Suprapubic skin (tissue), 4 donors: ENCODE measurements around the gene LHX3. TPM values are rescaled to one million over a fixed set of nuclear protein-coding genes. Genes with fewer than 3 reads are reported as not detected.

Experiments
- DNase-seq, 2 donors: peaks; one replicate each; pipeline ENCODE4 v3.0.0-alpha.2; 2019; ENCODE audit warnings: low spot score in 2 of 2
- H3K27ac ChIP-seq: fragments of 200-600 bp; sonication (generic); one replicate; pipeline ENCODE4 v1.5.1; 2019
- H3K27me3 ChIP-seq: fragments of 200-600 bp; sonication (generic); one replicate; pipeline ENCODE4 v1.5.1; 2019
- H3K36me3 ChIP-seq: fragments of 200-600 bp; sonication (generic); one replicate; pipeline ENCODE4 v1.5.1; 2019
- H3K4me1 ChIP-seq: fragments of 200-600 bp; sonication (generic); one replicate; pipeline ENCODE4 v1.5.1; 2019
- H3K4me3 ChIP-seq: fragments of 200-600 bp; sonication (generic); one replicate; pipeline ENCODE4 v1.5.1; 2019; ENCODE audit warnings: mild to moderate bottlenecking
- H3K9me3 ChIP-seq: fragments of 200-600 bp; sonication (generic); one replicate; pipeline ENCODE4 v1.5.1; 2019
- EP300 ChIP-seq: sonication (generic); formaldehyde crosslinking; IDR thresholded peaks from one replicate; pipeline ENCODE4 v1.6.1; 2017; ENCODE audit warnings: antibody characterized with exemption
- POLR2A ChIP-seq, 2 donors: fragments of 450-650 bp; IDR thresholded peaks; one replicate each; pipeline ENCODE4 v1.6.1; 2017; ENCODE audit warnings: antibody characterized with exemption in 2 of 2, mild to moderate bottlenecking in 2 of 2, moderate library complexity in 2 of 2
- POLR2AphosphoS5 ChIP-seq, 3 donors: sonication (generic); formaldehyde crosslinking; IDR thresholded peaks; one replicate each; pipeline ENCODE4 v1.6.1; 2017; ENCODE audit warnings: antibody characterized with exemption in 3 of 3
- WGBS: methylation state at CpG from one replicate; pipeline ENCODE4 v1.1.5; 2018; 5-methylcytosine and 5-hydroxymethylcytosine counted together
- total RNA-seq, 4 donors: library from RNA; depleted of rRNA; stranded (reverse); fragments of >200 nt; gene quantifications; one replicate each; pipeline ENCODE4 v1.1.0, GENCODE V29; 2016
- TF ChIP-seq, protein P1 (sequence below), 2 donors: fragments of 200-600 bp in 1 of 2; fragments of 450-650 bp in 1 of 2; sonication (generic) in 1 of 2; IDR thresholded peaks; one replicate each; pipeline ENCODE4 v1.5.1; 2016 to 2019; ENCODE audit warnings: antibody characterized with exemption in 2 of 2, mild to moderate bottlenecking in 1 of 2, moderate library complexity in 1 of 2

Gene LHX3
- total RNA-seq, 4 donors from 2014 or later = 0.26 TPM; not detected in 2

- DNase-seq = no peak
- no peak overlapping the region for H3K4me3 ChIP-seq
- no peak for TF ChIP-seq POLR2A (IDR thresholded peaks at IDR 0.05)
- TF ChIP-seq POLR2AphosphoS5 (IDR thresholded peaks at IDR 0.05) = no peak
- no peak for TF ChIP-seq EP300
- TF ChIP-seq, protein P1, sequence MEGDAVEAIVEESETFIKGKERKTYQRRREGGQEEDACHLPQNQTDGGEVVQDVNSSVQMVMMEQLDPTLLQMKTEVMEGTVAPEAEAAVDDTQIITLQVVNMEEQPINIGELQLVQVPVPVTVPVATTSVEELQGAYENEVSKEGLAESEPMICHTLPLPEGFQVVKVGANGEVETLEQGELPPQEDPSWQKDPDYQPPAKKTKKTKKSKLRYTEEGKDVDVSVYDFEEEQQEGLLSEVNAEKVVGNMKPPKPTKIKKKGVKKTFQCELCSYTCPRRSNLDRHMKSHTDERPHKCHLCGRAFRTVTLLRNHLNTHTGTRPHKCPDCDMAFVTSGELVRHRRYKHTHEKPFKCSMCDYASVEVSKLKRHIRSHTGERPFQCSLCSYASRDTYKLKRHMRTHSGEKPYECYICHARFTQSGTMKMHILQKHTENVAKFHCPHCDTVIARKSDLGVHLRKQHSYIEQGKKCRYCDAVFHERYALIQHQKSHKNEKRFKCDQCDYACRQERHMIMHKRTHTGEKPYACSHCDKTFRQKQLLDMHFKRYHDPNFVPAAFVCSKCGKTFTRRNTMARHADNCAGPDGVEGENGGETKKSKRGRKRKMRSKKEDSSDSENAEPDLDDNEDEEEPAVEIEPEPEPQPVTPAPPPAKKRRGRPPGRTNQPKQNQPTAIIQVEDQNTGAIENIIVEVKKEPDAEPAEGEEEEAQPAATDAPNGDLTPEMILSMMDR (IDR thresholded peaks at IDR 0.05) = no peak
- H3K36me3 ChIP-seq = peaks cover 16% of the 10 kb centered on the region
- peaks cover 21% of the 10 kb centered on the region for H3K4me1 ChIP-seq
- H3K27ac ChIP-seq = no peak overlapping the region
- no peaks in the 10 kb centered on the region for H3K27me3 ChIP-seq
- WGBS = 61% methylated on average over 18 of the region's 18 CpGs
- no peaks in the 10 kb centered on the region for H3K9me3 ChIP-seq
These were observed 23.4 kb upstream of the LHX3 start for GRCh38 chr9:136228107-136228875.

- TF ChIP-seq EP300 (no peak), POLR2A (IDR thresholded peaks at IDR 0.05) (no peak), POLR2AphosphoS5 (IDR thresholded peaks at IDR 0.05) (no peak)
- TF ChIP-seq, protein P1 (IDR thresholded peaks at IDR 0.05) = no peak
- DNase-seq = no peak
- peaks cover 27% of the 10 kb centered on the region for H3K36me3 ChIP-seq
- no peak overlapping the region for H3K4me3 ChIP-seq
- H3K4me1 ChIP-seq = peaks cover 21% of the 10 kb centered on the region
- H3K27me3 ChIP-seq = no peaks in the 10 kb centered on the region
- no peak overlapping the region for H3K27ac ChIP-seq
- 80% methylated on average over 28 of the region's 30 CpGs for WGBS
- H3K9me3 ChIP-seq = no peaks in the 10 kb centered on the region
These were observed 21.9 kb upstream of the LHX3 start for GRCh38 chr9:136226680-136227407.

- WGBS = 63% methylated on average over 19 of the region's 30 CpGs
- Histone ChIP-seq H3K36me3 (peaks cover 36% of the 10 kb centered on the region), H3K9me3 (no peaks in the 10 kb centered on the region), H3K27ac (peak overlapping the region; percentile 40), H3K4me1 (peaks cover 21% of the 10 kb centered on the region), H3K27me3 (no peaks in the 10 kb centered on the region), H3K4me3 (no peak overlapping the region)
- TF ChIP-seq, protein P1 (IDR thresholded peaks at IDR 0.05) = peak; percentile 73 to 90
- no peak for TF ChIP-seq POLR2A (IDR thresholded peaks at IDR 0.05)
- no peak for DNase-seq
These were observed 21.1 kb upstream of the LHX3 start for GRCh38 chr9:136225748-136226679.

DNA sequence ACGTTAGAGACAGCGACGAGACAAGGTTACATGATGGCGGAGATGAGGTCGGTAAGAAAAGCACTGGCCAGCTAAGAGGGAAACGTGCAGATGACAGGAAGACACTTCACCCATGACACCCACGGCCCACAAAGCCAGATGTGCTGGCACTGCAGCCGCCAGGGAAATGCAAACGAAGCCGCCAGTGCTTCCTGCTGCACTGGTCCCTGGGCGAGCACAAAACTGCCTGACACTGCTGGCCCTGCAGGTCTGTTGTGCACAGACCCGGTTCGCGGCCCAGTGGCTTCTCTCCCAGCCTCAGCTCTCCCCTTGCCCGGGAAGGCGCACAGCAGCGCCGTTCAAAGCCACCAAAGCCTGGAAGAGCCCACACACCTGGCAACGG lies 20.4 kb upstream of the LHX3 start:
- H3K36me3 ChIP-seq = peaks cover 37% of the 10 kb centered on the region
- TF ChIP-seq, protein P1 (IDR thresholded peaks at IDR 0.05) = no peak
- TF ChIP-seq POLR2AphosphoS5 (IDR thresholded peaks at IDR 0.05) (no peak), POLR2A (IDR thresholded peaks at IDR 0.05) (no peak), EP300 (no peak)
- peak overlapping the region; percentile 40 for H3K27ac ChIP-seq
- H3K9me3 ChIP-seq = no peaks in the 10 kb centered on the region
- peaks cover 28% of the 10 kb centered on the region for H3K4me1 ChIP-seq
- 69% methylated on average over 11 of the region's 19 CpGs for WGBS
- DNase-seq = no peak
- no peaks in the 10 kb centered on the region for H3K27me3 ChIP-seq
- H3K4me3 ChIP-seq = no peak overlapping the region
